HG03571 (cell line): ENCODE results near the gene ZBBX.
"Not testable (repeated sequence)": the region's sequence is repeated elsewhere in the genome, so short reads cannot be mapped to it uniquely, and the experiment has no call there.

Source experiments
- ATAC-seq: cut with Tn5 transposase; IDR thresholded peaks from one replicate; pipeline ENCODE4 v1.9.1; 2021; ENCODE audit not compliant: unreplicated experiment

The ZBBX gene, protein sequence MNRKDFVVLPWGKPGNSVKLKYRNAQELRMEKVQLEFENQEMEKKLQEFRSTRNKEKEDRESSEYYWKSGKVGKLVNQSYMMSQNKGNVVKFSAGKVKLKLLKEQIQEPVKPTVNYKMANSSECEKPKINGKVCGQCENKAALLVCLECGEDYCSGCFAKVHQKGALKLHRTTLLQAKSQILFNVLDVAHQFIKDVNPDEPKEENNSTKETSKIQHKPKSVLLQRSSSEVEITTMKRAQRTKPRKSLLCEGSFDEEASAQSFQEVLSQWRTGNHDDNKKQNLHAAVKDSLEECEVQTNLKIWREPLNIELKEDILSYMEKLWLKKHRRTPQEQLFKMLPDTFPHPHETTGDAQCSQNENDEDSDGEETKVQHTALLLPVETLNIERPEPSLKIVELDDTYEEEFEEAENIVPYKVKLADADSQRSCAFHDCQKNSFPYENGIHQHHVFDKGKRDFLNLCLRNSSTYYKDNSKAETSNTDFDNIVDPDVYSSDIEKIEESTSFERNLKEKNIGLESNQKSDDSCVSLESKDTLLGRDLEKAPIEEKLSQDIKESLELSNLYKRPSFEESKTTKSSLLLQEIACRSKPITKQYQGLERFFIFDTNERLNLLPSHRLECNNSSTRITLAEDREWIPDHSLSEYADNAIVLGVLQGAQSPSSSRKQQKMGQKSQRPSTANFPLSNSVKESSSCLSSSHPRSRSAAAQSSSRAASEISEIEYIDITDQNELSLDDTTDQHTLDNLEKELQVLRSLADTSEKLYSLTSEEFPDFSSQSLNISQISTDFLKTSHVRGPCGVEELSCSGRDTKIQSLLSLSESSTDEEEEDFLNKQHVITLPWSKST

DNA sequence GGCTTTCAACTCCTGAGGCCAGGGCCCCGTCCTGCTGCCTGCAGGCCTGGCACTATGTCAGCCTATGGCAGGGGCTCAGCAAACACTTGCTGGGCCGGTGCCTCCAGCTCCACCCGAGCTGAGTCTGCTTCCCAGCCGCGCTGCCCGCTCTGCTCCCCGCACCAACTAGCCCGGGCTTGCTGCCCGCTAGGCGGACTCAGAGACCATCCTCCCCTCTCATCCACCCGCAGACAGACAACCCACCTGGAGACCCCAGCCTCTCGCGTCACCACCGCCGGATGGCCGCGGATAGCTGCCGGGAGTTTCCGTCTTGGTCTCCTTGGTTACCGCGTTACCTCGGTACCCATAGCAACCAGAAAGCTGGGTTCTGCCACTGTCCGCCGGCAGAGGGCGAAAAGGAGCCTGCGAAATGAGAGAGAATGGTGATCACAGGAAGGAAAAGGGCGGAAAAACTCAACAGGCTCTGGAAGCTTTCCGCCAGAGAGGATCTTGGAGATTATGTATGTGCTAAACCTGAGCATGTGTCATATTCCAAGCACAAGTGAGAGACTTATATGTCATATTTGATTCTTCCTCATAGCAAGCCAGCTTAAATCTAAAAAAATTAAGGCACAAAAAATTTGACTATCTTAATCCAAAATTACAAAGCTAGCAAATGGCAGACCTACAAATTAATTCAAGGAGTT is at the start of gene ZBBX:
ZBBX (minus strand) TSS at position 294 of the 686 bp plus-strand sequence. CDS start 7,396 bp downstream, outside the sequence.
- peak; percentile 100 for ATAC-seq

DNA sequence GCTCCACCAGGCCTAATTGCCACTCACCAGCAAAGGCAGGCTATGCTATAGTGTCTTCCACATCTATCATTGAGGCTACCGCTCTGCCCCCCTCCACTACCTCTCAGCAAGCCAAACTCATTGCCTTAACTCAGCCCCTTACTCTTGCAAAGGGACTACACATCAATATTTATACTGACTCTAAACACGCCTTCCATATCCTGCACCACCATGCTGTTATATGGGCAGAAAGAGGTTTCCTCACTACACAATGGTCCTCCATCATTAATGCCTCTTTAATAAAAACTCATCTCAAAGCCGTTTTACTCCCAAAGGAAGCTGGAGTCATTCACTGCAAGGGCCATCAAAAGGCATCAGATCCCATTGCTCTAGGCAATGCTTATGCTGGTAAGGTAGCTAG is 46.9 kb upstream of the ZBBX start:
- not testable (repeated sequence) for ATAC-seq

DNA sequence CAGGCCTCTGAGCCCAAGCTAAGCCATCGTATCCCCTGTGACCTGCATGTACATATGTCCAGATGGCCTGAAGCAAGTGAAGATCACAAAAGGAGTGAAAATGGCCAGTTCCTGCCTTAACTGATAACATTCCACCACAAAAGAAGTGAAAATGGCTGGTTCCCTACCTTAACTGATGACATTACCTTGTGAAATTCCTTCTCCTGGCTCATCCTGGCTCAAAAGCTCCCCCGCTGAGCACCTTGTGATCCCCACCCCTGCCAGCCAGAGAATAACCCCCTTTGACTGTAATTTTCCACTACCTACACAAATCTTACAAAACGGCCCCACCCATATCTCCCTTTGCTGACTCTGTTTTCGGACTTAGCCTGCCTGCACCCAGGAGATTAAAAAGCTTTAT is 42.3 kb upstream of the ZBBX start:
- ATAC-seq: not testable (repeated sequence)

DNA sequence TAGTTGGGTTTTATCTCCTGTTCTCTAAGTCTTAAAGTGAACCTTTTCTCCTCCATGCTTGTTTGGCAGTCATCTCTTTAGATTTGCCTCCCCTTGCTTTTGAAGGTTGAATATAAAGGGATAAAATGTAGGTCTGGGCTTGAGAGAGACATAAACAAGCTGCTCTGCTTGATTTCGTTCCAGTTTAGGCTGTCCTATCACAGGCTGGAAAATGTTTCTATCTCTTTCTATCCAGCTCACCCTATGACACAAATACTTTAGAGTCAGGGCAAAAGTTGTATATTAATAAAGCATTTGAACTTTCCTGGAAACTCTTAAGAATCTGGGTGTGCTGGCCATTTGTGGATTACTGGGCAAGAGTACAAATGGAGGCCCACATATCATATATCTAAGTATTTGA is 29.5 kb upstream of the ZBBX start:
- ATAC-seq: no peak

DNA sequence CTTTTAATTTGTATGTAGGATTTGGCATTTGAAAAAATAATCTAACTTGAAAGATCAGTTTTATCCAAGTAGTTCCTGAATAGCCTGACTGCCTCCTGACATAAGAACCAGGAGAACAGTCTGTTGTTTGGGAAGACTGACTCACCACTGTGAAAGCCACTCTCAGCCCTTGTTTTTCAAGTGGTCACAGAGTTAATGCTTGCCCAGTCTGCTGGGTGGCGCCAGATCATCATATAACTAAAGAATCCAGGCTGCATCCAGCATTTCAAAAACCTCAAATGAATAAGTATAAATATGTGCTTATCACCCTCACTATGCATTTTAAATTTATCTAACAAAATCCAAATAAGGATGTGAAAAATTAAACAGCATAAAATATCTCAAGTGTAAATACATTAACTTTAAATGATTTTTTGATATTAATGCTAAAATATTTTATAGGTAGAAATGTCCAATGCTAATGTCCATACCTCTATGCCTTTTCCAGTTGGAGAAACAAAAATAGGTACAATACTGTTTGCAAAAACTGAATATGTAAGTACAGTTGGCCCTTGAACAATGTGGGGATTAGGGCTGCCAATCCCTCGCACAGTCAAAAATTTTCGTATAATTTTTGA is 26.9 kb upstream of the ZBBX start:
- ATAC-seq: no peak

DNA sequence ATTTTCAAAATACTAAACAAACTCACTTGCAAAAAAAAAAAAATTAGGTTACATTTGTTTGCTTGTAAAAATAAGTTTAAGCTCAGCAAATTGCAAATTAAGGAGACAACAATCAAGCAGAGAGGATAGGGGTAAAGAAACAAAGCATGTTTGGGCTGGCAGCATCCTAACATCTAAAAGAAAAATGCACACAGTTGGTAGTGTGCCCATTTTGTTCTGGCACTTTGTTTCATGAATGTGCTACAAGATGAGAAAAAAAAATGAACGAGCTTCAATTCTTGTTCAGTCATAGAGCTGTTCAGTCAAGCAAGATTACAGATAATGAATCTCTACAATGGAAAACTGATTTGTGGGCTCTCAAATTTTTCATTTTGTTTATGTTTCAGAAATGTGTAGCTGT is 17.7 kb upstream of the ZBBX start:
- ATAC-seq: no peak

DNA sequence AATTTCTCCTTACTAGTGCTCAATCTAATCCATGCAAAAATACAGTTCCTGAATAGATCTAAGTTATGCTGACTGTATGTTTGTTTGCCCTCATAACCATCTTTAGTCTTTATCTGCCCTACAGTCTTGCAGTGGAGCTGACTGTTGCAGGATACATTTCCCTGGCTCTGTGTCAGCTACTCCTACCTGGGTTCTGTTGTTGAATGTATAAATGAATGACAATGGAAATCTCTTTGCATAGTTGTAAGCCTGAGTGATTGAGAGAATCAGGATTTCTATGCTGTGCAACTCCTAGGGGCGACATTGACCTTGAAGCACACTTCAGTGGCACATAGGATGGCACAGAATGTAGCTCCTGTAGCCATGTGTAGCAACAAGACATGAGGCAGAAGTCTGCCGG is 16.0 kb upstream of the ZBBX start:
- ATAC-seq: no peak

DNA sequence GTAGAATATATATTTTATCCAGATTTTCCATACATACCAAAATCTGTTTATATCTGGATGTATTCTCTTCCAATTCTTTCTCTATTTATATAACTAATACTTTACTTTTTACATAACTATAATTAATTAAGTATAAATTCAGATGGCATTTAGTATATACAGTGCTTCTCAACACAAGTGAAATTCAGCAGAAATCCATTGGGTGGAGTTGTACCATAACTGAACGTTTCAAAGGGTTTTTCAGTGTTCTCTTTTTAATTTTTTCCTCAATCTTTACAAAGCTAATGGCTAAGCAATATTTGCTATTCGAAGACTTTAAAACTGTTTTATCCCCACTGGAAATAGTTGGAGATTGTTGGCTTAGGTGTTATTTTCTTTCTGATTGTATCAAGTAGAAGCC is 13.9 kb upstream of the ZBBX start:
- ATAC-seq: no peak

DNA sequence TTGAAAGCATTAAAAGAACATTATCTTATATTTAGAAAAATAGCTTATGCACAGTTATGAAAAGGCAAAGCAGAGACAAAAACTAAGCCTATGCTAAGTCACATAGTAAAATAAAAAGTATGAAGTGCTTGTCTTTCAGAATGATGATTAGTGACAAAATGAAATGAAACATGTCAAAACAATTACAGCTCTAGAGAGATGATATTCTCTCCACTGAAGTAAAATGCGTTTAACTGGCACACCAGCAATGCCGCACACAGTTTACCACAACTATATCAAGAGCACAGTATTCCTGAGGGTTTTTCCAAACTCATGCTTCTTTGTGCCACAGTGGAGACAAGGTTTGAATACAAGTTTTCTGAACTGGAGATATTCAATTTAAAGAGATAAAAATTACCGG is 2.1 kb upstream of the ZBBX start:
- ATAC-seq: no peak

DNA sequence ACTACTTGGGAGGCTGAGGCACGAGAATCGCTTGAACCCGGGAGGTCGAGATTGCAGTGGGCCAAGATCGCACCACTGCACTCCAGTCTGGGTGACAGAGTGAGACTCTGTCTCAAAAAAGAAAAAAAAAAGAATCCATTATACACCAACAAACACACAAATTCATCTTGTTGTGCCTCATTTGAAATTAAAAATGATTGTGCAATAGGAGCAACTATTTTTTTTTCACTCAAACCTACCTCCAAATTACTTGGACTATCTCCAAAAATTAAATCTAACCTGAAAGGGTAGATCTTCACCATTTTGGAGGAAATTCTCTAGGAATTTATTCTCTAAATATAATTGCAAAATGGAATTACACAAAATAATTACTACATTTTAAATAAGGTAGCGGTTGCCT is 4.6 kb downstream of the ZBBX start:
- no peak for ATAC-seq

DNA sequence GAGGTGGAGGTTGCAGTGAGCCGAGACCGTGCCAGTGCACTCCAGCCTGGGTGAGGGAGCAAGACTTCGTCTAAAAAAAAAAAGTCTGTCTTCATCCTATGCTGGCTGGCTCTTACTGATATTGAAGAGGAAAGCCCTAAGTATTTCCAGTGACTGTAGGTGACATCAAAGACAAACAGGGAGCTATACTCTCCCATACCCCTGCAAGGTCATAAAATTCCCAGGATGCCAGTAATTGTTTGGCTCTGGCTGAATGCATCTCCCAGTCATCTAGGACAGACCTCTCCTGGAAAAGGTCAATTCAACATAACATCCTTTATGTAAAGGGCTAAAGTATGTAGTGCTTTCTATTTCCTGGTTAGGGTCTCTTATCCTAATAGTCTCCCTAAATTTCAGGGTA is 8.0 kb downstream of the ZBBX start:
- no peak for ATAC-seq

DNA sequence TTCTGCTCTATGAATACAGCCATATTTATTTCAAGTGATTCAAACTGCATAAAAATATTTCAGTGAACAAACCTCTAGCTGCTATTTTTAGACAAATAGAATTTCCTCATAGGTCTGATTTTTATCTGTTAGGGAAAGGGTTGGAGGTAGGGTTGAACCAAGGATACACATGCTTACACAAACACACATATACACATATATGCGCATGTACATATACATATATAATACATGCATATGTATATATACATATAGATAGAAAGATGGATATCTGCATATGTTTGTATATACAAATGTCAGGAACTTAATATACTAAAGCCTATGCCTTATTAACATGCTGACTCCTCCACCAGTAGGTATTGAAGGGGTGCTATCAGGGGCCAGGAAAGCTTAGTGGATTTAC is 18.1 kb downstream of the ZBBX start:
- ATAC-seq: no peak

DNA sequence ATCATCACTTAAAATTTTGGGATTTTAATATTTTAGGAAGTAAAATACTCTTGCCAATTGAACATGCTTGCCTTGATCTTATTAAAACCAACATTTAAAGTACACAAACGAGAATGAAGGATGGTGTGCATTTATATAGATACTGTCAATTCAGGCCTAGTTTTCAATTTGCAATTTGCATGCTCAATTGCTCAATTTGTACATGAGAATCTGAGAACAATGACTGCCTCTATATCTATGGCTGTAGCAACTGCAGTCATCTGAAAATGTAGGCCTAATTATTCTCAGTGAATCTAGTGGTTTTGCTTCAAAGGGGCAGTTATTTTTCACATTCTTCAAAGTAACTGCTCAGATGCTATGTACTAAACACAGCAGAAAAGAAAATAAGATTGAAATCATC is 18.8 kb downstream of the ZBBX start:
- ATAC-seq: no peak

DNA sequence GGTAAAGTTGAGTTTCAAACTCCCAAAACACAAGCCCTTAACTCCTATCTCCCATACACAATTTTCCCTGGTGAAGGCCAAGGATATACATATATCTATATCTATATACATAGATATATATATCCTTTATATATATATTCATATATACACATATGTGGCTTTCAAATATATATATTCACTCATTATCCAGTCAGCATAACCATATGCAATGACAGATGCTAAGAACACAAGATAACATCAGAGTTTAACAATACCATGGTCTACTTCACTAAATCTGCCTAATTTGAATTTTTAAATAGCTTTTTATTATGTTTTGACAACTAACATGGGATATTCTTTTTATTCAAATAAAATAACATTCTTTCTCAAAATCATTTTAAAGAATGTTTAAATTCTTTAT is 24.7 kb downstream of the ZBBX start:
- no peak for ATAC-seq

DNA sequence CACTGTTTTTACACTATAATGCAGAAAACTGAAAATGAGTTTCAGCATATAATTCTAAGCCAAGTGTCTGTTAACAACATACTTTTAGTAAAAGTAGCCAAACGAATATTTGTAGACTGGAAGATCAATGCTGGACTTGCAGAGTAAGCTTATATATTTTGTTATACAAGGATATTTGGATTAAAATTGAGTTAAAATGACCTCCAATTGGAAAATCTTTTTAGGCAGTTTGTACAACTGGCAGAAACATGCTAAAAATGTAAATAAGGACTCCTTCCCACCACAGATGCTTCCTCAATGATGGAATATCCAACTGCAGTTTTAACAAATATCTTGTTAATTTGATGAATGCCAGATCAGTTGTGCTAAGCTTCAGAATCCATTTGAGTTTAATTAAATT is 25.3 kb downstream of the ZBBX start:
- ATAC-seq: no peak

DNA sequence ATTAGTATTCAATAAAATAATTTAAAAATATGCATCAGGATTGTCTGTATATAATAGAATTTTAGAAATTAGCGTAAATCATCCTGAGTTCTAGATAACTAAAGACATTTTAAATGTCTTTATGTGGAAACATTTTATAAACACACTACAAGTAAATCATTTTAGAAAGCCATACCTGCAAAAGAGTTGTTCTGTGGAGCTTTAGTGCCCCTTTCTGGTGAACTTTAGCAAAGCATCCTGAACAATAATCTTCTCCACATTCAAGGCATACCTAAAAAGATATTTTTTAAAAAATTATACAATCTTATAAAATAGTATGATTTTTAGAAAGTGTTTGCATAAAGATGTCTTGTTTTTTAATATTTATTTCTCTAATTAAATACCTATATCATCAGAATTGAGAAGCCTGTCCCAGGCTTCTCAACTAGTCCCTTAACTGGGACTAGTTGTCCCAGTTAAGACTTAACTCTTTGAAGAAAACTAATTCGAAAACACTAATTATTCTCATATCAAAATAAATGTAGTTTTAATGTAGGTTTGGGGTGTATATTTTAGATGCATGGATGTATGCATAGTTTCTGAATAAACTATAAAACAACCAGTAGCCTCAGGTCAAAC is 29.7 kb downstream of the ZBBX start:
- ATAC-seq: no peak

DNA sequence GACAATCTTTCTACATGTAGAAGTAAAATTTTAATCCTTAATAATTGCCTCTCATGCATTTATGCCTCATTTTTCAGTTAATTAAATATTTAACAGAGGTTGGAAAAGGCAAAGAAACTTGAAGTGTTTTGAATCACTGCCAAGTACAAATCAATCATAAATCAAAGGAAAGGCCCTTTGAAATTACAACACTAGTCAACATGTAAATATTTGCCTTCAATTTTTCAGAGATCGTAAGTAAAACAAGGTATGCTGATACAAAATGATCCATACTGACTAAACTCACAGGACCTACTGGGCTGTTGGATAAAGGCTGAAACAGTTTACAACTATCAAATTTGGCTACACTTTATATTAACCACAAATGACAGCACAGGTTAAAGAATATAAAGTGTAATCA is 33.9 kb downstream of the ZBBX start:
- ATAC-seq: no peak

DNA sequence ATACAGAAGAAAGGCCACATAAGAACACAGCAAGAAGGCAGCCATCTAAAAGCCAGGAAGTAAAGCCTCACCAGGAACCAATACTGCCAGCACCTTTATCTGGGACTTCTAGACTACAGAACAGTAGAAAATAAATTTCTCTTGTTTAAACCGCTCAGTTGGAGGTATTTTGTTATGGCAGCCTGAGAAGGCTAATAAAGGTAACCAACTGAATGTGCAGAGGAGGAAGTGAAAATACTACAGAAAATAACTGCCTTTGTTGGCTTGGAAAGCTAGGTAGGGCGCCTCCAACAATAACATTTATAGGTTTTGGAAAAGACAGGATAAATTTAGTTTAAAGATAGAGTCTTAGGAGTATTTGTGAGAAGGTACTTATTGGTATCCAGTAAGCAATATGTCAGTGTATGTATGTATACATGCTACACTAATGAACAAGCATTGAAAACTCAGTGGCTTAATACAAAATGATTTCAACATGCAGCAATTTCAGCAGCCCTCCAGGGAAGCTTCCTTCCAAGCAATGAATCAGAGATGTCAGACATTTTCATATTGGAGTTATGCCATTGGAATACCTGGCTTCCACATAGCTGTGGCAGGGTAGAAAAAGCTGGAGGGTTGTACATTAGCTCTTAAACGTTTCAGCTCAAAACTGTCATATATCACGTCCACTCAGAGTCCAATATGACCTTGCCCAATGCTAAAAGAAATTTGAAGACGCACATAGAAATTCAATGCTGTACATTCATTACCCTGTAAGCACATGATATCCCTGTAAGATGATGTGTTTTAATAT is 48.9 kb downstream of the ZBBX start:
- ATAC-seq: no peak

DNA sequence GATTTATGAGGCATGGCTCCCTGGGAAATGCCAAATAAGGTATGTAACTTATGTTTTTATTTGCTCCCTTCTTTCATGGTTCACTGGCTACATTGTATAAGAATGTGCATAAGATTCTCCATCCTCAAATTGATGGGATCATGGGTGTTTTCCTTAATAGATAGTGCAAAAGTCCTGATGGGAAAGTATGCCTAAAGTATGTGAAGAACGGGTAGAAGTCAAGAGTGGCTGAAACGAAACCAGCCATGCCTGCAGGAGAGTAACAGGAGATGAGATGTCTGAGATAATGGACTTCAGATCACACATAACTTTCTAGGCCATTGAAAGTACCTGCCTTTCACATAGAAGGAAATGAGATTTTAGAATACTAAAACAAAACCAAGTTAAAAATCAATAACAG is 56.5 kb downstream of the ZBBX start:
- ATAC-seq: no peak

DNA sequence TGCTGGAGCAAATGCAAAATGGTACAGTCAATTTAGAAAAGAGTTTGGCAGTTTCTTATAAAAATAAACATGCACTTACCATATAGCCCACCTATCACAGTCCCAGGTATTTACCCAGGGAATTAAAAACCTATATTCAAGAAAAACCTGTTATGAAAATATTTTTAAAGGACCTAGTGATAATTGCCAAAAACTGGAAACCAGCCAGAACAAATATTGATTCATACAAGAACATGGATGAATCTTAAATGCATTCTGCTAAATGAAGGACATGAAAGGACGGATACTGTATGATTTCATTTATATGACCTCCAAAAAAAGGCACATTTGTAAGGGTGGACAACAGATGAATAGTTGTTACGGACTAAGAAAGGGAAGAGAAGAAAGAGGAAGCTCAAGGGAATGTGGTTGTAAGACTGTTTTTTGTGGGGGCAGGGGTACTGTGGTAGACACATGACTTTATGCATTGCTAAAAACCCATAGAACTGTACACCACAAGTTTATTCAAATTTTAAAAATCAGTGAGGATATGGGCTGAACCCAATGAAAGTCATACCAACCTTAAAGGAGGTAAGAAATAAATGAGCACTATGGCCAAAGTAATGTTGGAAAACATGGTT is 61.0 kb downstream of the ZBBX start:
- no peak for ATAC-seq
